Central memory CD4-positive, alpha-beta T cell (primary cell): ENCODE results near the gene ITPK1.
"Not testable (repeated sequence)": the region's sequence is repeated elsewhere in the genome, so short reads cannot be mapped to it uniquely, and the experiment has no call there.

Experiments used
- DNase-seq: peaks from one replicate; pipeline ENCODE4 v3.0.0; 2022

Gene ITPK1

GRCh38 chr14:93082576-93083001 lies 33.1 kb downstream of the ITPK1 start:
- no peak for DNase-seq

- no peak for DNase-seq
These were observed 33.7 kb downstream of the ITPK1 start for GRCh38 chr14:93081876-93082570.

- DNase-seq: no peak
These were observed 35.8 kb downstream of the ITPK1 start for GRCh38 chr14:93079865-93080403.

- DNase-seq: no peak
These were observed 36.4 kb downstream of the ITPK1 start for GRCh38 chr14:93079321-93079720.

GRCh38 chr14:93078870-93079269 lies 36.9 kb downstream of the ITPK1 start:
- no peak for DNase-seq

- no peak for DNase-seq
These were observed 39.0 kb downstream of the ITPK1 start for GRCh38 chr14:93076755-93077154.

GRCh38 chr14:93075891-93076290 lies 39.8 kb downstream of the ITPK1 start:
- DNase-seq: no peak

- no peak for DNase-seq
These were observed 41.6 kb downstream of the ITPK1 start for GRCh38 chr14:93073910-93074769.

GRCh38 chr14:93073358-93073707 lies 42.4 kb downstream of the ITPK1 start:
- DNase-seq: no peak

GRCh38 chr14:93072659-93073357 lies 42.9 kb downstream of the ITPK1 start:
- DNase-seq: no peak

- DNase-seq: no peak
These were observed 47.0 kb downstream of the ITPK1 start for GRCh38 chr14:93068711-93069110.

- DNase-seq: no peak
These were observed 48.6 kb downstream of the ITPK1 start for GRCh38 chr14:93067088-93067487.

GRCh38 chr14:93065272-93065730 lies 50.4 kb downstream of the ITPK1 start:
- DNase-seq: no peak

- DNase-seq: no peak
These were observed 51.1 kb downstream of the ITPK1 start for GRCh38 chr14:93064411-93065271.

GRCh38 chr14:93063393-93063792 lies 52.3 kb downstream of the ITPK1 start:
- DNase-seq: no peak

- DNase-seq: no peak
These were observed 52.8 kb downstream of the ITPK1 start for GRCh38 chr14:93062890-93063289.

GRCh38 chr14:93062013-93062412 lies 53.7 kb downstream of the ITPK1 start:
- not testable (repeated sequence) for DNase-seq

GRCh38 chr14:93061380-93062012 lies 54.2 kb downstream of the ITPK1 start:
- DNase-seq: no peak

- DNase-seq: no peak
These were observed 54.9 kb downstream of the ITPK1 start for GRCh38 chr14:93060841-93061240.

GRCh38 chr14:93059917-93060545 lies 55.7 kb downstream of the ITPK1 start:
- DNase-seq: no peak

GRCh38 chr14:93059260-93059659 lies 56.5 kb downstream of the ITPK1 start:
- DNase-seq: no peak
